Activated CD8-positive, alpha-beta T cell treated with anti-CD3 and anti-CD28 coated beads, Interleukin-2, amount 10 ng/mL, durations not matched to agents 7 days and 5 days (primary cell): ENCODE measurements around the gene ERAL1. TPM values are rescaled to one million over a fixed set of nuclear protein-coding genes. Genes with fewer than 3 reads are reported as not detected.
"Not testable (repeated sequence)": the region's sequence is repeated elsewhere in the genome, so short reads cannot be mapped to it uniquely, and the experiment has no call there.

ENCODE experiments used
- ATAC-seq: fragments of 150-1000 bp; cut with Tn5 transposase; one replicate; pipeline ENCODE4 v1.10.0; 2021; ENCODE audit warnings: moderate library complexity
- CTCF ChIA-PET: fragments of 350-600 bp; sonication (Branson Sonifier 250); formaldehyde crosslinking; loops from one replicate; lab custom pipeline; 2021; ENCODE audit warnings: antibody characterized with exemption; lab: Charles Lee
- POLR2A ChIA-PET: fragments of 350-600 bp; sonication (Branson Sonifier 250); formaldehyde crosslinking; loops from one replicate; lab custom pipeline; 2021; ENCODE audit warnings: antibody characterized with exemption; lab: Charles Lee
- DNase-seq: peaks from one replicate; pipeline ENCODE4 v3.0.0-alpha.2; 2020
- H3K27ac Mint-ChIP-seq: one replicate; pipeline ENCODE4 v1.8.0; 2021; ENCODE audit warnings: mild to moderate bottlenecking, mixed read lengths
- H3K27me3 Mint-ChIP-seq: one replicate; pipeline ENCODE4 v1.8.0; 2021; ENCODE audit warnings: low read depth, mixed read lengths
- H3K36me3 Mint-ChIP-seq: one replicate; pipeline ENCODE4 v1.8.0; 2021; ENCODE audit warnings: low read depth, mixed read lengths
- H3K4me1 Mint-ChIP-seq: one replicate; pipeline ENCODE4 v1.8.0; 2021; ENCODE audit warnings: low read depth, mixed read lengths
- H3K4me3 Mint-ChIP-seq: one replicate; pipeline ENCODE4 v1.8.0; 2021; ENCODE audit warnings: mild to moderate bottlenecking, mixed read lengths
- H3K9me3 Mint-ChIP-seq: one replicate; pipeline ENCODE4 v1.8.0; 2022; ENCODE audit warnings: mixed read lengths; ENCODE audit not compliant: insufficient read depth
- total RNA-seq, 2 experiments: library from RNA; stranded (reverse); gene quantifications; one replicate each; pipeline ENCODE4 v1.2.3, GENCODE V29; 2021

The ERAL1 gene
- total RNA-seq, 2 experiments from 2014 or later: 46.3 to 50.7 TPM

GRCh38 chr17:28900986-28901726, 46.3 kb downstream of the ERAL1 start:
- CTCF ChIA-PET: interaction anchor here (0.6 to 4.8 kb wide), 17 partner anchors 9 to 305 kb away, joined by 3 to 41 read pairs (median 8); partner anchors contain the start of genes FAM222B, NEK8, PHF12 and TLCD1
- H3K27me3 Mint-ChIP-seq: no peaks in the 10 kb centered on the region
- peak overlapping the region; percentile 86 for H3K27ac Mint-ChIP-seq
- POLR2A ChIA-PET: interaction anchor here (1.3 to 2.9 kb wide), 6 partner anchors 9 to 174 kb away, joined by 3 to 14 read pairs (median 9); partner anchors contain the start of genes FAM222B and NEK8
- no peak for DNase-seq
- ATAC-seq: no peak
- H3K4me3 Mint-ChIP-seq: peak overlapping the region; percentile 88
- peaks cover 43% of the 10 kb centered on the region for H3K4me1 Mint-ChIP-seq
- peaks cover 45% of the 10 kb centered on the region for H3K36me3 Mint-ChIP-seq
- no peaks in the 10 kb centered on the region for H3K9me3 Mint-ChIP-seq

GRCh38 chr17:28901866-28902818, 47.3 kb downstream of the ERAL1 start:
- H3K4me1 Mint-ChIP-seq: peaks cover 40% of the 10 kb centered on the region
- peaks cover 46% of the 10 kb centered on the region for H3K36me3 Mint-ChIP-seq
- H3K4me3 Mint-ChIP-seq: peak overlapping the region; percentile 88
- H3K27me3 Mint-ChIP-seq: no peaks in the 10 kb centered on the region
- ATAC-seq (peak; percentile 47), DNase-seq (peak; percentile 68)
- peak overlapping the region; percentile 86 for H3K27ac Mint-ChIP-seq
- ChIA-PET POLR2A (interaction anchor here (1.1 to 2.9 kb wide), 8 partner anchors 8 to 175 kb away, joined by 3 to 14 read pairs (median 8); partner anchors contain the start of genes FAM222B, NEK8 and PHF12), CTCF (interaction anchor here (0.6 to 4.8 kb wide), 36 partner anchors 8 to 255 kb away, joined by 3 to 41 read pairs (median 4); partner anchors contain the start of genes FAM222B, NEK8, PHF12 and RPL23A)
- H3K9me3 Mint-ChIP-seq: no peaks in the 10 kb centered on the region

- POLR2A ChIA-PET: interaction anchor here (1.1 to 2.9 kb wide), 8 partner anchors 11 to 176 kb away, joined by 3 to 14 read pairs (median 8); partner anchors contain the start of genes FAM222B, NEK8 and PHF12
- CTCF ChIA-PET: interaction anchor here (0.6 to 4.8 kb wide), 38 partner anchors 11 to 221 kb away, joined by 3 to 41 read pairs (median 4); partner anchors contain the start of genes FAM222B, NEK8, PHF12 and RPL23A
- H3K4me3 Mint-ChIP-seq: peak within 1 kb of the TSS; percentile 88
- ATAC-seq: peak; percentile 95
- H3K27me3 Mint-ChIP-seq: no peaks in the 10 kb centered on the region
- H3K9me3 Mint-ChIP-seq: no peaks in the 10 kb centered on the region
- DNase-seq: peak; percentile 94
- H3K36me3 Mint-ChIP-seq: peaks cover 49% of the 10 kb centered on the region
- H3K4me1 Mint-ChIP-seq: peaks cover 36% of the 10 kb centered on the region
- peak within 1 kb of the TSS; percentile 86 for H3K27ac Mint-ChIP-seq
These were observed 48.2 kb downstream of the ERAL1 start, which contains the start of gene DHRS13 for GRCh38 chr17:28902819-28903545. TSS of gene DHRS13 (minus strand) at chr17:28903079. CDS start at chr17:28902944, 135 bp downstream.

GRCh38 chr17:28903546-28903841, 48.7 kb downstream of the ERAL1 start:
- not testable (repeated sequence) for ATAC-seq, DNase-seq, H3K27me3 Mint-ChIP-seq, H3K9me3 Mint-ChIP-seq
- POLR2A ChIA-PET: interaction anchor here (0.7 to 2.9 kb wide), 4 partner anchors 20 to 176 kb away, joined by 3 to 14 read pairs (median 6); partner anchors contain the start of genes NEK8 and PHF12
- H3K36me3 Mint-ChIP-seq: peaks cover 49% of the 10 kb centered on the region
- CTCF ChIA-PET: interaction anchor here (0.6 to 4.8 kb wide), 15 partner anchors 11 to 546 kb away, joined by 3 to 41 read pairs (median 7); partner anchors contain the start of genes FAM222B, NEK8, POLDIP2 and RPL23A
- peak overlapping the region; percentile 32 for H3K27ac Mint-ChIP-seq
- peak overlapping the region; percentile 88 for H3K4me3 Mint-ChIP-seq
- H3K4me1 Mint-ChIP-seq: peaks cover 32% of the 10 kb centered on the region

GRCh38 chr17:28904800-28905199, 50.0 kb downstream of the ERAL1 start:
- ChIA-PET POLR2A (no interaction called here), CTCF (interaction anchor here (1.1 to 4.8 kb wide), 5 partner anchors 11 to 177 kb away, joined by 3 to 41 read pairs (median 25); partner anchors contain the start of genes NEK8 and TLCD1)
- H3K4me3 Mint-ChIP-seq: no peak overlapping the region
- peaks cover 47% of the 10 kb centered on the region for H3K36me3 Mint-ChIP-seq
- ATAC-seq (no peak), DNase-seq (no peak)
- no peaks in the 10 kb centered on the region for H3K27me3 Mint-ChIP-seq
- H3K4me1 Mint-ChIP-seq: peaks cover 25% of the 10 kb centered on the region
- no peak overlapping the region for H3K27ac Mint-ChIP-seq
- H3K9me3 Mint-ChIP-seq: no peaks in the 10 kb centered on the region

- CTCF ChIA-PET: interaction anchor here (1.0 to 5.5 kb wide), 3 partner anchors 14 to 142 kb away, joined by 3 to 44 read pairs (median 4); no protein-coding TSS in a partner anchor
- H3K9me3 Mint-ChIP-seq: no peaks in the 10 kb centered on the region
- DNase-seq: no peak
- peaks cover 15% of the 10 kb centered on the region for H3K4me1 Mint-ChIP-seq
- POLR2A ChIA-PET: interaction anchor here (0.8 kb wide), 1 partner anchor 12 kb away, joined by 3 read pairs; no protein-coding TSS in a partner anchor
- ATAC-seq: no peak
- peaks cover 50% of the 10 kb centered on the region for H3K36me3 Mint-ChIP-seq
- H3K4me3 Mint-ChIP-seq: no peak overlapping the region
- H3K27me3 Mint-ChIP-seq: no peaks in the 10 kb centered on the region
- H3K27ac Mint-ChIP-seq: peak overlapping the region; percentile 40
These were observed 51.5 kb downstream of the ERAL1 start for GRCh38 chr17:28906276-28906675.

GRCh38 chr17:28906706-28907438, 52.1 kb downstream of the ERAL1 start:
- CTCF ChIA-PET: interaction anchor here (1.3 to 5.5 kb wide), 7 partner anchors 10 to 180 kb away, joined by 4 to 44 read pairs (median 5); partner anchors contain the start of gene TLCD1
- Mint-ChIP-seq H3K27ac (peak overlapping the region; percentile 40), H3K27me3 (no peaks in the 10 kb centered on the region), H3K4me1 (peaks cover 10% of the 10 kb centered on the region), H3K4me3 (no peak overlapping the region), H3K36me3 (peaks cover 50% of the 10 kb centered on the region), H3K9me3 (no peaks in the 10 kb centered on the region)
- POLR2A ChIA-PET: interaction anchor here (0.8 to 0.9 kb wide), 2 partner anchors 11 to 14 kb away, joined by 3 read pairs; no protein-coding TSS in a partner anchor
- no peak for ATAC-seq
- DNase-seq: no peak

GRCh38 chr17:28907709-28908475, 53.1 kb downstream of the ERAL1 start:
- ChIA-PET POLR2A (interaction anchor here (0.6 kb wide), 1 partner anchor 123 kb away, joined by 3 read pairs; no protein-coding TSS in a partner anchor), CTCF (interaction anchor here (0.8 to 5.5 kb wide), 10 partner anchors 9 to 181 kb away, joined by 3 to 44 read pairs (median 4); partner anchors contain the start of genes FLOT2 and TLCD1)
- Mint-ChIP-seq H3K27ac (no peak overlapping the region), H3K36me3 (peaks cover 56% of the 10 kb centered on the region), H3K4me3 (no peak overlapping the region), H3K4me1 (peaks cover 7% of the 10 kb centered on the region), H3K27me3 (no peaks in the 10 kb centered on the region), H3K9me3 (no peaks in the 10 kb centered on the region)
- ATAC-seq: no peak
- DNase-seq: no peak

- ChIA-PET CTCF (interaction anchor here (1.0 to 5.5 kb wide), 12 partner anchors 8 to 209 kb away, joined by 3 to 44 read pairs (median 4); partner anchors contain the start of gene TLCD1), POLR2A (no interaction called here)
- H3K4me3 Mint-ChIP-seq: no peak overlapping the region
- H3K36me3 Mint-ChIP-seq: peaks cover 64% of the 10 kb centered on the region
- DNase-seq (no peak), ATAC-seq (no peak)
- H3K4me1 Mint-ChIP-seq: no peaks in the 10 kb centered on the region
- no peaks in the 10 kb centered on the region for H3K9me3 Mint-ChIP-seq
- H3K27me3 Mint-ChIP-seq: no peaks in the 10 kb centered on the region
- H3K27ac Mint-ChIP-seq: no peak overlapping the region
These were observed 53.9 kb downstream of the ERAL1 start for GRCh38 chr17:28908640-28909167.
